Spinal cord (tissue), 10 donors: ENCODE results near the gene SNRPA1. TPM values are rescaled to one million over a fixed set of nuclear protein-coding genes. Genes with fewer than 3 reads are reported as not detected.
"Not testable (repeated sequence)": the region's sequence is repeated elsewhere in the genome, so short reads cannot be mapped to it uniquely, and the experiment has no call there.

ENCODE experiments used
- DNase-seq, 6 donors: peaks; one replicate each; pipeline versions ENCODE4 v3.0.0 to v3.0.0-alpha.2; 2013 to 2015; ENCODE audit warnings: low spot score in 6 of 6, low read depth in 4 of 6
- H3K27ac ChIP-seq: one replicate; pipeline ENCODE4 v1.5.1; 2013; ENCODE audit warnings: low read depth, low read length, control low read depth
- H3K27me3 ChIP-seq: one replicate; pipeline ENCODE4 v1.6.1; 2013; ENCODE audit warnings: low read length; ENCODE audit not compliant: control insufficient read depth, insufficient read depth
- H3K36me3 ChIP-seq: one replicate; pipeline ENCODE4 v1.6.1; 2013; ENCODE audit warnings: low read length; ENCODE audit not compliant: control insufficient read depth, insufficient read depth
- H3K4me1 ChIP-seq: one replicate; pipeline ENCODE4 v1.6.1; 2013; ENCODE audit warnings: low read length; ENCODE audit not compliant: control insufficient read depth, insufficient read depth
- H3K4me3 ChIP-seq: one replicate; pipeline ENCODE4 v1.5.1; 2013; ENCODE audit warnings: low read depth, low read length, control low read depth
- H3K9me3 ChIP-seq: one replicate; pipeline ENCODE4 v1.6.1; 2013; ENCODE audit warnings: low read length; ENCODE audit not compliant: control insufficient read depth, insufficient read depth
- WGBS: methylation state at CpG from one replicate; pipeline ENCODE4 v1.1.5; 2013; ENCODE audit warnings: missing lambda C conversion rate; ENCODE audit not compliant: insufficient coverage; 5-methylcytosine and 5-hydroxymethylcytosine counted together
- long read RNA-seq, 4 donors: transcript quantifications; one replicate each; lab custom pipeline, GENCODE V29; 2026
- polyA plus RNA-seq, 2 donors: library from polyadenylated mRNA; unstranded; fragments of 120-200 nt; gene quantifications; one replicate each; pipeline ENCODE4 v1.2.1, GENCODE V29; 2013; ENCODE audit not compliant: insufficient read length in 2 of 2
- total RNA-seq, 2 donors: library from RNA; depleted of rRNA in 1 of 2; stranded (reverse); fragments of 120-200 nt in 1 of 2; fragments of >200 nt in 1 of 2; gene quantifications; one replicate each; pipeline versions ENCODE4 v1.2.3 to v1.2.4, GENCODE V29; 2013 to 2014
- donor health status: healthy.

SNRPA1 gene
- 10 to 100 TPM; 23.6 to 25.1 TPM for total RNA-seq
- polyA plus RNA-seq, result 10 to 100 TPM; 49.1 to 53.9 TPM
- long read RNA-seq, donor 1, transcript SNRPA1-201 (9 exons, 1,055 nt), result major isoform, 21 of 77 reads
- long read RNA-seq, donor 1, transcript SNRPA1-207 (8 exons, 924 nt), result minor isoform, 10 of 77 reads
- long read RNA-seq, donor 1, partial matches to known transcripts, result 41 of 77 reads
- long read RNA-seq, donor 1, other reads (novel, unspliced or antisense), result 0 of 77 reads
- long read RNA-seq, donor 2, transcript SNRPA1-201 (9 exons, 1,055 nt), result major isoform, 12 of 25 reads
- long read RNA-seq, donor 2, partial matches to known transcripts, result 11 of 25 reads
- long read RNA-seq, donor 2, other reads (novel, unspliced or antisense), result 0 of 25 reads
- long read RNA-seq, donor 3, transcript SNRPA1-201 (9 exons, 1,055 nt), result major isoform, 10 of 28 reads
- long read RNA-seq, donor 3, partial matches to known transcripts, result 15 of 28 reads
- long read RNA-seq, donor 3, other reads (novel, unspliced or antisense), result 0 of 28 reads
- long read RNA-seq, donor 4, transcript SNRPA1-209 (2 exons, 433 nt), result minor isoform, 5 of 108 reads
- long read RNA-seq, donor 4, transcript SNRPA1-201 (9 exons, 1,055 nt), result major isoform, 22 of 108 reads
- long read RNA-seq, donor 4, partial matches to known transcripts, result 73 of 108 reads
- long read RNA-seq, donor 4, other reads (novel, unspliced or antisense), result 0 of 108 reads

- Histone ChIP-seq H3K4me3 (peak within 1 kb of the TSS; percentile 91), H3K27ac (peak within 1 kb of the TSS; percentile 95), H3K27me3 (no peaks in the 10 kb centered on the region), H3K9me3 (no peaks in the 10 kb centered on the region), H3K4me1 (peaks cover 11% of the 10 kb centered on the region), H3K36me3 (peaks cover 5% of the 10 kb centered on the region)
- 0% methylated on average over 87 of the region's 87 CpGs for WGBS
- DNase-seq, result peak; percentile 89 to 99 (median 94)
These were observed at the start of gene SNRPA1 for GRCh38 chr15:101294731-101295606. SNRPA1 (minus strand) TSS chr15:101295248; CDS start chr15:101295178, 70 bp downstream.

DNA sequence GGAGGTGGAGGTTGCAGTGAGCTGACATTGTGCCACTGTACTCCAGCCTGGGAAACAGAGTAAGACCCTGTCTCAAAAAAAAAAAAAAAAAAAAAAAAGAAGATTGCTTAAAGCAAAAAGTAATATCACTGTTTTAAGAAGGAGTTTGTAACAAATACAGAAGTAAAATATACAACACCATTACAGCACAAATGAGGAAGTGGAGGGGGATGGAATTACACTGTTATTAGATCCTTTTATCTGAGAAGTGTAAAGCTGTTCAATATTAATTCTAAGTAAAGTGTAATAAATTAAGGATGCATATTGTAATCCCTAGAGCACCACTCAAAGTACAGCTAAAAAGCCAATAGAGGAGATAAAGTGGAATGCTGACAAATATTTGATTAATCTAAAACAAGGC is 47.0 kb upstream of the SNRPA1 start:
- Histone ChIP-seq H3K9me3 (no peaks in the 10 kb centered on the region), H3K36me3 (no peaks in the 10 kb centered on the region), H3K27me3 (no peaks in the 10 kb centered on the region), H3K4me3 (no peak overlapping the region), H3K4me1 (no peaks in the 10 kb centered on the region), H3K27ac (no peak overlapping the region)
- no peak for DNase-seq

DNA sequence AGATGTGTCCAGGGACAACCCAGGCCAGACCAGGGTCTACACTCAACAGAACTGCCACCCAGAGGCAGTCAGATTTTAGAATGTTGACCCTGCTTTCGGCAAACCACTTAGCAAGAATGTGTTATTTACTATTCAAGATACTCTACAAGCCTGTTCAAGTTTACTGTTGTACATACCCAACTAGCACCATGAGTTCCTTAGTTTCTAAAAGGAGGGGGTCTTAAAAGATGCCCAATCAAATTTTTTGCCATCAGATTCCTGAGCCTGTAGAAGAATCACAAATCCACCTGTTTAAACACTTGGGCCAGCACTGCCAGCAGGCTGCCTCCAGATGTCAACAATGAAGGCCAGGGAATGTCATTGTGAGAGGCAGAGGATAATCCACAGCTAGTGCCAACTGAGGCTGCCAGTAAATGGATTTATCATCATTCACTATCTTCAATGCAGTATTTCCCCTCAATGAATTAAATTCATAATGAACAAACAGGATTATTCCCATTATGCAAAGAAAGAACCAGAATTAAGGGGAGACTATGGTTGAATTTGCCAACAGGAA is 43.5 kb upstream of the SNRPA1 start:
- H3K4me1 ChIP-seq, result no peaks in the 10 kb centered on the region

GRCh38 chr15:101337976-101338375 is 42.9 kb upstream of the SNRPA1 start:
- WGBS, result 100% methylated on average over 6 of the region's 7 CpGs

More for the DNA sequence above, 43.5 kb upstream of the SNRPA1 start:
- DNase-seq, result no peak
- Histone ChIP-seq H3K27me3 (no peaks in the 10 kb centered on the region), H3K27ac (no peak overlapping the region), H3K36me3 (no peaks in the 10 kb centered on the region), H3K9me3 (no peaks in the 10 kb centered on the region), H3K4me3 (no peak overlapping the region)
- no CpG with 5 or more reads among the region's 1 CpG for WGBS

DNA sequence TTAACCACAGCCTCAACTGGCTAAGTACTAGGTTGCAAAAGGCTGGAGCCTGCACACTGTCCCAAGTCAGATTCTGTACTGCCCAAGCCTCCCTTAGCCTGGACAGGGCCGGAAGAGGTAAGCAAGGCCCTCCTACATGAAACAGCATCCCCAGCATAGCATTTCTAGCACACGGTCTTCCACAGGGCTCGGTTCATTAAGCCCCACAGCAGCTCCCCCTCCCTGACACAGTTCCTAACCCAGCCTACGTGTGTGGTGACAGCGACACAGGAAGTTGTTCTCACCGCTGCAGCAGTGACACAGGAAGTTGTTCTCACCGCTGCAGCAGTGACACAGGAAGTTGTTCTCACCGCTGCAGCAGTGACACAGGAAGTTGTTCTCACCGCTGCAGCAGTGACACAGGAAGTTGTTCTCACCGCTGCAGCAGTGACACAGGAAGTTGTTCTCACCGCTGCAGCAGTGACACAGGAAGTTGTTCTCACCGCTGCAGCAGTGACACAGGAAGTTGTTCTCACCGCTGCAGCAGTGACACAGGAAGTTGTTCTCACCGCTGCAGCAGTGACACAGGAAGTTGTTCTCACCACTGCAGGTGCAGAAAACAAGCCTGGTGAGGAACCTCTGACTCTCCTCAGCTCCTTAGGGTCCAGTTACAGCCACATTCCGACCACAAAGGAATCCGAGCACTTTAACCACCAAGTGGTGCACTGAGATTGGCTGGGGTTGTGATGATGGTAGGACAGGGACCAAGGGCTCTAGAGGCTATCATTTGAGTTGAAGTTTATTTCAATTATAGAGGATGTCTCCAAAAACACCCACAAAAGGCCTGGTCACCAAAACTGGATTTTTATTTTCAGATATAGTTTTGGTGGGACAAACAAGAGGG is 39.1 kb upstream of the SNRPA1 start:
- not testable (repeated sequence) for H3K4me1 ChIP-seq, H3K4me3 ChIP-seq
- WGBS, result 93% methylated on average over 3 of the region's 16 CpGs

More at GRCh38 chr15:101337976-101338375, 42.9 kb upstream of the SNRPA1 start:
- H3K9me3 ChIP-seq, result no peaks in the 10 kb centered on the region
- no peaks in the 10 kb centered on the region for H3K4me1 ChIP-seq
- no peaks in the 10 kb centered on the region for H3K36me3 ChIP-seq
- H3K4me3 ChIP-seq, result no peak overlapping the region
- no peak overlapping the region for H3K27ac ChIP-seq
- no peak for DNase-seq
- H3K27me3 ChIP-seq, result no peaks in the 10 kb centered on the region

GRCh38 chr15:101332061-101332467 is 37.0 kb upstream of the SNRPA1 start:
- 91% methylated on average over 7 of the region's 7 CpGs for WGBS
- no peak overlapping the region for H3K4me3 ChIP-seq
- H3K4me1 ChIP-seq, result no peaks in the 10 kb centered on the region
- no peaks in the 10 kb centered on the region for H3K27me3 ChIP-seq
- DNase-seq, result no peak
- no peaks in the 10 kb centered on the region for H3K36me3 ChIP-seq
- H3K27ac ChIP-seq, result no peak overlapping the region
- no peaks in the 10 kb centered on the region for H3K9me3 ChIP-seq

More for the DNA sequence above, 39.1 kb upstream of the SNRPA1 start:
- not testable (repeated sequence) for H3K27ac ChIP-seq, H3K9me3 ChIP-seq, H3K27me3 ChIP-seq, H3K36me3 ChIP-seq, DNase-seq

GRCh38 chr15:101329867-101330380 is 34.9 kb upstream of the SNRPA1 start:
- WGBS, result 92% methylated on average over 9 of the region's 9 CpGs
- no peak overlapping the region for H3K4me3 ChIP-seq

DNA sequence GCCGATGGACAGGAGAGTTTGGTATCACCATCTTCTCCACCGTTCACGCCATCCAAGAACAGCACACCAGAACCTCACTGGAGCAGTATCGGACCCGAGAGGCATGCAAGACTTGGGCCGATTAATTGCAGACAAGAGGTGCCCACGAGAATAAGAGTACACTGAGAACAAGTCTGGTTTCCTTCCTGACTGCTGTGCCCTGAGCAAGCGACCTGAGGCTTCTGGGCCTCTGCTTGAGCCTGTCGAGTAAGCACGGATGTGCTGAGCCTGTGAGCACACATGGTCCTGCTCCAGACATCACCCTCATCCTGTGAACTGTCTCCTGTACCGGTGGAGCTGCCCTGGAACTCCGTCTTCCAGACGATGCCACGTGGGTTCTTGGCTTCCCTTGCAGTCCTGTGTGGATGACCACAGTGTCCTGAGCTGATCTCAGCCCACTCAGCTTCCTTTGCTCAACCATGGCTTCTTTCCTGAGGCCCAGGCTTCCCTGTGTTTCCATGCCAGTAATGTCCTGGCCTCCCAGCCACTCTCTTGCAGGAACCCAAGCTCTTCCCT is 34.3 kb upstream of the SNRPA1 start:
- no peaks in the 10 kb centered on the region for H3K4me1 ChIP-seq
- WGBS, result 92% methylated on average over 11 of the region's 14 CpGs
- no peak for DNase-seq
- H3K27me3 ChIP-seq, result no peaks in the 10 kb centered on the region
- H3K36me3 ChIP-seq, result peaks cover 4% of the 10 kb centered on the region
- no peaks in the 10 kb centered on the region for H3K9me3 ChIP-seq
- no peak overlapping the region for H3K4me3 ChIP-seq
- H3K27ac ChIP-seq, result no peak overlapping the region

More at GRCh38 chr15:101329867-101330380, 34.9 kb upstream of the SNRPA1 start:
- no peaks in the 10 kb centered on the region for H3K9me3 ChIP-seq
- no peak overlapping the region for H3K27ac ChIP-seq
- DNase-seq, result no peak
- H3K36me3 ChIP-seq, result peaks cover 4% of the 10 kb centered on the region
- no peaks in the 10 kb centered on the region for H3K27me3 ChIP-seq
- no peaks in the 10 kb centered on the region for H3K4me1 ChIP-seq
